Hepatocyte (in vitro differentiated cells): Measurements from ENCODE around the gene KIF5B. TPM values are rescaled to one million over a fixed set of nuclear protein-coding genes. Genes with fewer than 3 reads are reported as not detected.

Experiments
- DNase-seq: peaks from one replicate; pipeline ENCODE4 v3.0.0-alpha.2; 2016; ENCODE audit warnings: low spot score
- H2AFZ ChIP-seq: fragments of 200-600 bp; sonication (generic); 2 replicates; pipeline ENCODE4 v1.6.0; 2016; ENCODE audit warnings: antibody characterized with exemption, mild to moderate bottlenecking
- H3K27ac ChIP-seq: fragments of 200-600 bp; sonication (generic); 2 replicates; pipeline ENCODE4 v1.5.1; 2016; ENCODE audit warnings: mild to moderate bottlenecking
- H3K27me3 ChIP-seq: fragments of 200-600 bp; sonication (generic); 2 replicates; pipeline ENCODE4 v1.6.1; 2016
- H3K36me3 ChIP-seq: fragments of 200-600 bp; sonication (generic); replicated peaks from 2 replicates; pipeline ENCODE4 v1.5.1; 2016; ENCODE audit warnings: low read depth; ENCODE audit not compliant: insufficient read depth
- H3K4me1 ChIP-seq: fragments of 200-600 bp; sonication (generic); 2 replicates; pipeline ENCODE4 v1.5.1; 2016; ENCODE audit warnings: mild to moderate bottlenecking, moderate library complexity; ENCODE audit not compliant: insufficient read depth
- H3K4me2 ChIP-seq: fragments of 200-600 bp; sonication (generic); 2 replicates; pipeline ENCODE4 v1.6.0; 2016
- H3K4me3 ChIP-seq: fragments of 200-600 bp; sonication (generic); 2 replicates; pipeline ENCODE4 v1.5.1; 2016; ENCODE audit warnings: mild to moderate bottlenecking
- H3K79me2 ChIP-seq: fragments of 200-600 bp; sonication (generic); 2 replicates; pipeline ENCODE4 v1.6.0; 2017; ENCODE audit warnings: mild to moderate bottlenecking
- H3K9me2 ChIP-seq: fragments of 200-600 bp; sonication (generic); replicated peaks from 2 replicates; pipeline ENCODE4 v1.6.0; 2017; ENCODE audit warnings: mild to moderate bottlenecking; ENCODE audit not compliant: insufficient read depth
- H3K9me3 ChIP-seq: fragments of 200-600 bp; sonication (generic); 2 replicates; pipeline ENCODE4 v1.5.1; 2016; ENCODE audit warnings: low read depth, mild to moderate bottlenecking
- H4K20me1 ChIP-seq: fragments of 200-600 bp; sonication (generic); 2 replicates; pipeline ENCODE4 v1.6.0; 2016; ENCODE audit warnings: mild to moderate bottlenecking; ENCODE audit not compliant: insufficient read depth, poor library complexity, severe bottlenecking
- CTCF ChIP-seq: fragments of 200-600 bp; sonication (generic); IDR thresholded peaks from 2 replicates; pipeline ENCODE4 v1.5.1; 2016; ENCODE audit warnings: antibody characterized with exemption, mild to moderate bottlenecking; ENCODE audit not compliant: poor library complexity
- EZH2 ChIP-seq: fragments of 200-600 bp; sonication (generic); IDR thresholded peaks from 2 replicates; pipeline ENCODE4 v1.6.1; 2016; ENCODE audit warnings: antibody characterized with exemption, mild to moderate bottlenecking, borderline replicate concordance
- EZH2phosphoT487 ChIP-seq: fragments of 200-600 bp; sonication (generic); IDR thresholded peaks from one replicate; pipeline ENCODE4 v1.6.1; 2018; ENCODE audit warnings: antibody characterized with exemption, mild to moderate bottlenecking, low read depth, moderate library complexity; ENCODE audit not compliant: unreplicated experiment, severe bottlenecking
- WGBS: methylation state at CpG from one replicate; pipeline ENCODE4 v1.1.6; 2016; ENCODE audit warnings: low lambda C conversion rate; ENCODE audit errors: missing lambda C conversion rate; 5-methylcytosine and 5-hydroxymethylcytosine counted together
- polyA plus RNA-seq: library from polyadenylated mRNA; unstranded; fragments of >200 nt; fragmentation: Nextera tagmentation; extraction: Ambion mirVana; gene quantifications from 2 replicates; pipeline ENCODE4 v1.2.1, GENCODE V29; 2016
- total RNA-seq: library from RNA; depleted of rRNA; stranded (reverse); fragments of >200 nt; gene quantifications from 2 replicates; pipeline ENCODE4 v1.2.3, GENCODE V29; 2014

The KIF5B gene
- total and polyA plus RNA-seq, 2 experiments from 2014 or later: 51.6 to 141 TPM

DNA sequence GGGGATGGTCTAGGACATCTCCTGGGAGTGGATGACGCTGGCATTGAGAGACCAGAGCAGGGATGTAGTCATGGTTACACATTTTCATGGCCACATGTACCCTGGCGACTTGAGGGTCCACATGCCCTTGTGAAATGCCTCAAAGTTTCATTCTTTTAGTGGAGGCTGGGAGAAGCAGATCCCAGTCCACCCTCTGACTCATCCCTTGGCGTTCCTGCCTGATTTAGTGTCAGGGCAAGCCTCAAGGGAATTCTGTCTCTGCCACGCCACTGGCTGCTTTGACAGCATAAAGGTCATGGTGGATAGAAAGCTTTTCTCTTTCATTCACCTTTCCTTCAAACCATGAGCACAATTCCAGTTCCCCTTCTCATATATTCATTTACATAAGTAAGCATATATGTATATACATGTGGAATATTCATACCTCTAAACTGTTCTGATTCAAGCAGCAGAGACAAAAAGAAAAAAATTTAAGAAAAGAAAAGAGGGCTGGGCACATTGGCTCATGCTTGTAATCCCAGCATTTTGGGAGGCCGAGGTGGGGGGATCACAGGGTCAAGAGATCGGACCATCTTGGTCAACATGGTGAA, 21.8 kb upstream of the KIF5B start:
- Histone ChIP-seq H3K27me3 (no peaks in the 10 kb centered on the region), H3K9me2 (no peaks in the 10 kb centered on the region), H2AFZ (no peak overlapping the region), H3K4me2 (no peak overlapping the region), H3K79me2 (no peaks in the 10 kb centered on the region), H3K4me3 (no peak overlapping the region), H3K27ac (no peak overlapping the region), H3K36me3 (no peaks in the 10 kb centered on the region), H4K20me1 (no peaks in the 10 kb centered on the region), H3K4me1 (peaks cover 7% of the 10 kb centered on the region), H3K9me3 (no peaks in the 10 kb centered on the region)
- WGBS: 72% methylated on average over 6 of the region's 6 CpGs
- peak; percentile 49 for DNase-seq
- no peak for TF ChIP-seq CTCF
- TF ChIP-seq EZH2: no peak
- no peak for TF ChIP-seq EZH2phosphoT487

- no peak overlapping the region for H2AFZ ChIP-seq
- WGBS: 96% methylated on average over 1 of the region's 1 CpG
- TF ChIP-seq EZH2phosphoT487: no peak
- TF ChIP-seq CTCF: no peak
- TF ChIP-seq EZH2: no peak
- no peaks in the 10 kb centered on the region for H3K9me2 ChIP-seq
- H3K27ac ChIP-seq: no peak overlapping the region
- H3K36me3 ChIP-seq: no peaks in the 10 kb centered on the region
- H3K79me2 ChIP-seq: no peaks in the 10 kb centered on the region
- H4K20me1 ChIP-seq: no peaks in the 10 kb centered on the region
- DNase-seq: no peak
- H3K4me1 ChIP-seq: peaks cover 7% of the 10 kb centered on the region
- H3K27me3 ChIP-seq: no peaks in the 10 kb centered on the region
- no peaks in the 10 kb centered on the region for H3K9me3 ChIP-seq
- no peak overlapping the region for H3K4me3 ChIP-seq
- H3K4me2 ChIP-seq: no peak overlapping the region
Measured at GRCh38 chr10:32073659-32074058, 17.4 kb upstream of the KIF5B start.

DNA sequence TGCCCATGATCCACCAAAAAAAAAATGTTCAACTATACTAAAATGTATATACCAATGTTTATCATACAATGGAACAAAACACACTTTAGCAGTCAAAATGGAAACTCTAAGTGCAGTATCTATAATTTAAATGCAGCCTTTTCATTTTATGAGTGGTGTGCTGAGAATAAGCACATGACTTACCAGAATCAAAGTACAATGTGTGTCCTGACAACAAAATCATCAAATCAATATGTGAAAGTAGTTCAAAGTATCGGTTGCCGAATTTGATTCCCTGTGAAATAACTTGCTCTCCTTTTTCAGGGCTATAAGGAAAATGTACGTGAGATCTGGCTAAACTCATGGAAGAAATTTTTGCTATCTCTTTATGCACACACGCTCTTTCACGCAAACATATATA, 16.9 kb upstream of the KIF5B start:
- DNase-seq: no peak
- H3K36me3 ChIP-seq: no peaks in the 10 kb centered on the region
- no peak overlapping the region for H3K4me2 ChIP-seq
- H3K4me1 ChIP-seq: peaks cover 6% of the 10 kb centered on the region
- no peak overlapping the region for H3K4me3 ChIP-seq
- no peaks in the 10 kb centered on the region for H3K27me3 ChIP-seq
- H3K79me2 ChIP-seq: no peaks in the 10 kb centered on the region
- H4K20me1 ChIP-seq: no peaks in the 10 kb centered on the region
- H2AFZ ChIP-seq: no peak overlapping the region
- no peaks in the 10 kb centered on the region for H3K9me2 ChIP-seq
- no peak for TF ChIP-seq EZH2
- TF ChIP-seq CTCF: no peak
- no peak for TF ChIP-seq EZH2phosphoT487
- no peak overlapping the region for H3K27ac ChIP-seq
- no peaks in the 10 kb centered on the region for H3K9me3 ChIP-seq
- WGBS: 89% methylated on average over 5 of the region's 5 CpGs
